H9 (cell line): ENCODE data around the gene ABHD16B. TPM values are rescaled to one million over a fixed set of nuclear protein-coding genes. Genes with fewer than 3 reads are reported as not detected.
"Not testable (repeated sequence)": the region's sequence is repeated elsewhere in the genome, so short reads cannot be mapped to it uniquely, and the experiment has no call there.

Experiments
- DNase-seq: peaks from one replicate; pipeline ENCODE4 v3.0.0-alpha.2; 2017
- H2AFZ ChIP-seq: one replicate; pipeline ENCODE4 v1.6.1; 2013; ENCODE audit warnings: mild to moderate bottlenecking, low read length, control low read depth, moderate library complexity
- H2AK5ac ChIP-seq: 2 replicates; pipeline ENCODE4 v1.6.1; 2013; ENCODE audit warnings: low read length, control low read depth, mixed read lengths; ENCODE audit not compliant: insufficient read length
- H2BK120ac ChIP-seq: one replicate; pipeline ENCODE4 v1.6.1; 2013; ENCODE audit warnings: low read depth, mild to moderate bottlenecking, low read length, control low read depth, inconsistent platforms; ENCODE audit not compliant: poor library complexity, severe bottlenecking
- H2BK12ac ChIP-seq: 2 replicates; pipeline ENCODE4 v1.6.1; 2013; ENCODE audit warnings: low read length, control low read depth, mixed read lengths, low read depth; ENCODE audit not compliant: insufficient read length
- H2BK15ac ChIP-seq: 2 replicates; pipeline ENCODE4 v1.6.1; 2013; ENCODE audit warnings: low read depth, low read length, control low read depth
- H2BK20ac ChIP-seq: one replicate; pipeline ENCODE4 v1.6.1; 2013; ENCODE audit warnings: low read depth, mild to moderate bottlenecking, low read length, control low read depth, inconsistent platforms; ENCODE audit not compliant: poor library complexity, severe bottlenecking
- H2BK5ac ChIP-seq: 2 replicates; pipeline ENCODE4 v1.6.1; 2013; ENCODE audit warnings: low read length, control low read depth, mixed read lengths; ENCODE audit not compliant: insufficient read length
- H3K14ac ChIP-seq: 2 replicates; pipeline ENCODE4 v1.6.1; 2013; ENCODE audit warnings: low read length, control low read depth; ENCODE audit not compliant: insufficient read depth
- H3K18ac ChIP-seq: 2 replicates; pipeline ENCODE4 v1.6.1; 2013; ENCODE audit warnings: low read depth, mild to moderate bottlenecking, mixed read lengths, low read length, control low read depth; ENCODE audit not compliant: insufficient read length
- H3K23ac ChIP-seq: 2 replicates; pipeline ENCODE4 v1.6.1; 2013; ENCODE audit warnings: low read length, control low read depth, mixed read lengths, low read depth; ENCODE audit not compliant: insufficient read length
- H3K23me2 ChIP-seq: 2 replicates; pipeline ENCODE4 v1.6.1; 2013; ENCODE audit warnings: low read depth, mild to moderate bottlenecking, mixed read lengths, low read length, control low read depth; ENCODE audit not compliant: insufficient read length, poor library complexity, severe bottlenecking
- H3K27ac ChIP-seq: 2 replicates; pipeline ENCODE4 v1.5.1; 2013; ENCODE audit warnings: low read length, control low read depth, mixed read lengths, low read depth; ENCODE audit not compliant: insufficient read length
- H3K27me3 ChIP-seq: 2 replicates; pipeline ENCODE4 v1.6.1; 2013; ENCODE audit warnings: low read length, control low read depth, inconsistent platforms; ENCODE audit not compliant: insufficient read depth
- H3K4ac ChIP-seq: 2 replicates; pipeline ENCODE4 v1.6.1; 2013; ENCODE audit warnings: low read depth, mild to moderate bottlenecking, control low read depth, inconsistent platforms, low read length, moderate library complexity
- H3K4me1 ChIP-seq: 2 replicates; pipeline ENCODE4 v1.6.1; 2013; ENCODE audit warnings: low read length, control low read depth, inconsistent platforms; ENCODE audit not compliant: insufficient read depth
- H3K4me2 ChIP-seq: 2 replicates; pipeline ENCODE4 v1.6.1; 2013; ENCODE audit warnings: low read length, control low read depth, mixed read lengths; ENCODE audit not compliant: insufficient read length, insufficient read depth
- H3K56ac ChIP-seq: 2 replicates; pipeline ENCODE4 v1.6.1; 2013; ENCODE audit warnings: low read depth, mild to moderate bottlenecking, mixed read lengths, low read length, control low read depth; ENCODE audit not compliant: insufficient read length
- H3K79me1 ChIP-seq: 2 replicates; pipeline ENCODE4 v1.6.1; 2013; ENCODE audit warnings: low read depth, mild to moderate bottlenecking, moderate library complexity, low read length, control low read depth, inconsistent platforms; ENCODE audit not compliant: insufficient read depth, poor library complexity, severe bottlenecking
- H3K79me2 ChIP-seq: 2 replicates; pipeline ENCODE4 v1.6.1; 2013; ENCODE audit warnings: low read length, control low read depth, inconsistent platforms; ENCODE audit not compliant: insufficient read depth
- H3K9ac ChIP-seq: 2 replicates; pipeline ENCODE4 v1.6.1; 2013; ENCODE audit warnings: low read length, control low read depth, mixed read lengths; ENCODE audit not compliant: insufficient read length; ENCODE audit errors: extremely low read depth
- H3K9me3 ChIP-seq: one replicate; pipeline ENCODE4 v1.6.1; 2013; ENCODE audit warnings: low read depth, low read length, inconsistent platforms; ENCODE audit not compliant: control insufficient read depth
- H3T11ph ChIP-seq: one replicate; pipeline ENCODE4 v1.6.1; 2013; ENCODE audit warnings: mild to moderate bottlenecking, low read length, control low read depth, inconsistent platforms
- H4K20me1 ChIP-seq: one replicate; pipeline ENCODE4 v1.6.1; 2013; ENCODE audit not compliant: control insufficient read depth, insufficient read length, insufficient read depth
- H4K5ac ChIP-seq: 2 replicates; pipeline ENCODE4 v1.6.1; 2013; ENCODE audit warnings: low read depth, mild to moderate bottlenecking, mixed read lengths, low read length, control low read depth; ENCODE audit not compliant: insufficient read length
- H4K8ac ChIP-seq: replicated peaks from 2 replicates; pipeline ENCODE4 v1.6.1; 2013; ENCODE audit warnings: low read length, control low read depth, mixed read lengths, low read depth; ENCODE audit not compliant: insufficient read length
- H4K91ac ChIP-seq: 2 replicates; pipeline ENCODE4 v1.6.1; 2013; ENCODE audit warnings: low read depth, mild to moderate bottlenecking, moderate library complexity, mixed read lengths, low read length, control low read depth; ENCODE audit not compliant: insufficient read length
- H3K27ac Mint-ChIP-seq, 3 experiments: 2 replicates in 2 of 3; 3 replicates in 1 of 3; pipeline ENCODE4 v1.8.0; 2020 to 2021; ENCODE audit warnings: mixed read lengths in 3 of 3, mild to moderate bottlenecking in 1 of 3, moderate library complexity in 1 of 3
- H3K27me3 Mint-ChIP-seq: 2 replicates; pipeline ENCODE4 v1.8.0; 2021; ENCODE audit warnings: low read depth, mild to moderate bottlenecking, moderate library complexity, mixed read lengths
- H3K36me3 Mint-ChIP-seq, 3 experiments: 2 replicates in 2 of 3; 3 replicates in 1 of 3; pipeline ENCODE4 v1.8.0; 2020 to 2021; ENCODE audit warnings: low read depth in 3 of 3, mixed read lengths in 3 of 3; ENCODE audit not compliant: insufficient read depth in 1 of 3
- H3K4me1 Mint-ChIP-seq, 2 experiments: 2 replicates each; pipeline ENCODE4 v1.8.0; 2020; ENCODE audit warnings: mixed read lengths in 2 of 2
- H3K4me3 Mint-ChIP-seq, 2 experiments: 2 replicates in 1 of 2; 3 replicates in 1 of 2; pipeline ENCODE4 v1.8.0; 2020 to 2021; ENCODE audit warnings: mild to moderate bottlenecking in 2 of 2, mixed read lengths in 2 of 2, moderate library complexity in 1 of 2
- H3K9me3 Mint-ChIP-seq, 2 experiments: 2 replicates in 1 of 2; 3 replicates in 1 of 2; pipeline ENCODE4 v1.8.0; 2020; ENCODE audit warnings: mild to moderate bottlenecking in 2 of 2, mixed read lengths in 2 of 2, moderate library complexity in 1 of 2
- WGBS: extraction: QIAGEN DNeasy Blood & Tissue Kit; methylation state at CpG from one replicate; pipeline ENCODE4 v1.1.7; 2013; ENCODE audit warnings: missing lambda C conversion rate, low lambda C conversion rate, mixed read lengths; ENCODE audit not compliant: insufficient read length; ENCODE audit errors: extremely low coverage; 5-methylcytosine and 5-hydroxymethylcytosine counted together
- total RNA-seq: library from RNA; stranded (reverse); gene quantifications from 2 replicates; pipeline ENCODE4 v1.2.1, GENCODE V29; 2021
- TF ChIP-seq, protein P1 (sequence below): fragments of 200-600 bp; sonication (generic); conservative IDR thresholded peaks from 3 replicates; pipeline ENCODE4 v1.8.0; 2021; ENCODE audit warnings: antibody characterized with exemption, mild to moderate bottlenecking

The ABHD16B gene
- total RNA-seq, 1 experiment from 2014 or later, result not detected

DNA sequence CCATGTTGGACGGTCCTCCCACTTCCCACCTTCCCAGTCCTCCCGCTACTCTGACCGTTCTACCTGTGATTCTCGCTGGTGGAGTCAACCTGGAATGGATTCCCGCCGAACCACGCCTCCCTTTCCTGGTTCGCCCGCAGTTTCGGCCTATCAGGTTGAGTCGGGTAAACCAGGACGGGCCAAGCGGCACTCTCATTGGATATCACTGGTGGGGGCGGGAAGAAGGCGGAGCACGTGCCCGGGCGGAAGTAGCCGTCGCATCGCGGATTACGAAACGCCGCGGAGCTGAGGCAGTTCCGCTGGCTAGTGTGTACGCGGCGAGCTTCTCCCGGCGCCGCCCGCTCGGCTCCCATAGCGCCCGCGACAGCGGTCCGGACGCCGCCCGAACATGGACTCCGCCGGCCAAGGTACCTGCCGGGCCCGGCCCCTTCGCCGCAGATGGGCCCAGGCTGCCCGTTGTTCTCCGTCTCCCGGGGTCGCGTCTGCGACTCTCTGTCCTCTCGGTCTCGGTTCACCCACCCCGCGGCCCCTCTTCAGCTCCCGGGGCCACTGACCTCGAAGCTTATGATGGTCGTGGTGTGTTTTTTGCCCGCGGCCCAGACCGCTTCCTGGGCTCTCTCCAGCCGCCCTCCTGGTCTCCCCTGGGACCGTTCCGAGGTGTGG, 3.8 kb downstream of the ABHD16B start, which contains the start of gene TPD52L2:
Gene TPD52L2 (plus strand): TSS at position 293 of the 663 bp plus-strand sequence. CDS start 96 bp downstream, at position 389.
- no peak within 1 kb of the TSS for H3K4ac ChIP-seq
- no peaks in the 10 kb centered on the region for H4K20me1 ChIP-seq
- no peak within 1 kb of the TSS for H2BK120ac ChIP-seq
- peak within 1 kb of the TSS; percentile 31 for H3K14ac ChIP-seq
- peaks cover 5% of the 10 kb centered on the region; the same call in 1 of the 2 replicates for H3K79me2 ChIP-seq
- peaks cover 13 to 34% (median 33%) of the 10 kb centered on the region in 3 experiments for H3K36me3 Mint-ChIP-seq
- H2BK12ac ChIP-seq, result no peak within 1 kb of the TSS
- peaks cover 5% of the 10 kb centered on the region for H3K79me1 ChIP-seq
- H3K4me1 Mint-ChIP-seq, result peaks cover 16 to 27% of the 10 kb centered on the region in 2 experiments
- no peak within 1 kb of the TSS for H2AK5ac ChIP-seq
- no peak within 1 kb of the TSS for H3K56ac ChIP-seq
- H3K18ac ChIP-seq, result no peak within 1 kb of the TSS
- H3K27me3 ChIP-seq, result no peaks in the 10 kb centered on the region
- H3K23me2 ChIP-seq, result peaks cover 3% of the 10 kb centered on the region
- 0 out of 5 replicates have a peak, but pooled peaks cover 0 to 2% of the 10 kb centered on the region in 2 experiments for H3K9me3 Mint-ChIP-seq
- H3T11ph ChIP-seq, result no peak within 1 kb of the TSS
- no peak within 1 kb of the TSS for H2AFZ ChIP-seq
- peak within 1 kb of the TSS; percentile 80 for H3K9ac ChIP-seq
- H2BK20ac ChIP-seq, result no peak within 1 kb of the TSS
- H3K27ac Mint-ChIP-seq, result peak within 1 kb of the TSS; percentile 96 to 98 (median 96)
- H4K5ac ChIP-seq, result no peak within 1 kb of the TSS
- peak within 1 kb of the TSS; percentile 77 for H3K4me2 ChIP-seq
- TF ChIP-seq, protein P1, sequence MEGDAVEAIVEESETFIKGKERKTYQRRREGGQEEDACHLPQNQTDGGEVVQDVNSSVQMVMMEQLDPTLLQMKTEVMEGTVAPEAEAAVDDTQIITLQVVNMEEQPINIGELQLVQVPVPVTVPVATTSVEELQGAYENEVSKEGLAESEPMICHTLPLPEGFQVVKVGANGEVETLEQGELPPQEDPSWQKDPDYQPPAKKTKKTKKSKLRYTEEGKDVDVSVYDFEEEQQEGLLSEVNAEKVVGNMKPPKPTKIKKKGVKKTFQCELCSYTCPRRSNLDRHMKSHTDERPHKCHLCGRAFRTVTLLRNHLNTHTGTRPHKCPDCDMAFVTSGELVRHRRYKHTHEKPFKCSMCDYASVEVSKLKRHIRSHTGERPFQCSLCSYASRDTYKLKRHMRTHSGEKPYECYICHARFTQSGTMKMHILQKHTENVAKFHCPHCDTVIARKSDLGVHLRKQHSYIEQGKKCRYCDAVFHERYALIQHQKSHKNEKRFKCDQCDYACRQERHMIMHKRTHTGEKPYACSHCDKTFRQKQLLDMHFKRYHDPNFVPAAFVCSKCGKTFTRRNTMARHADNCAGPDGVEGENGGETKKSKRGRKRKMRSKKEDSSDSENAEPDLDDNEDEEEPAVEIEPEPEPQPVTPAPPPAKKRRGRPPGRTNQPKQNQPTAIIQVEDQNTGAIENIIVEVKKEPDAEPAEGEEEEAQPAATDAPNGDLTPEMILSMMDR, result no peak
- H3K4me3 Mint-ChIP-seq, result peak within 1 kb of the TSS; percentile 91 to 93
- H3K27ac ChIP-seq, result no peak within 1 kb of the TSS
- H3K23ac ChIP-seq, result no peak within 1 kb of the TSS
- WGBS, result no CpG with 5 or more reads among the region's 68 CpGs
- no peaks in the 10 kb centered on the region for H3K4me1 ChIP-seq
- no peak within 1 kb of the TSS for H4K8ac ChIP-seq
- H2BK5ac ChIP-seq, result no peak within 1 kb of the TSS
- no peaks in the 10 kb centered on the region for H3K9me3 ChIP-seq
- peak; percentile 100 for DNase-seq
- no peak within 1 kb of the TSS for H4K91ac ChIP-seq
- no peaks in the 10 kb centered on the region for H3K27me3 Mint-ChIP-seq
- no peak within 1 kb of the TSS for H2BK15ac ChIP-seq

DNA sequence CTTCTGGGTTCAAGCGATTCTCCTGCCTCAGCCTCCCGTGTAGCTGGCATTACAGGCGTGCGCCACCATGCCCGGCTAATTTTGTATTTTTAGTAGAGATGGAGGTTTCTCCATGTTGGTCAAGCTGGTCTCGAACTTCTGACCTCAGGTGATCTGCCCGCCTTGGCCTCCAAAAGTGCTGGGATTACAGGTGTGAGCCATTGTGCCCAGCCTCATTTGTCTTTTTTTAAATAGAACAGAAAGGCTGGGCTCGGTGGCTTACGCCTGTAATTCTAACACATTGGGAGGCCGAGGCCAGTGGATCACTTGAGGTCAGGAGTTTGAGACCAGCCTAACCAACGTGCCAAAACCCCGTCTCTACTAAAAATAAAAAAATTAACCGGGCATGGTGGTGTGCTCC, 5.7 kb downstream of the ABHD16B start:
- H4K91ac ChIP-seq, H3K9me3 ChIP-seq, H2AK5ac ChIP-seq, H3K27ac ChIP-seq, H4K8ac ChIP-seq, H4K20me1 ChIP-seq, H2BK12ac ChIP-seq, H3K4me1 ChIP-seq, H3K27me3 Mint-ChIP-seq, H3K79me1 ChIP-seq, H3K4me2 ChIP-seq, H3K27ac Mint-ChIP-seq, H3K18ac ChIP-seq, H2BK20ac ChIP-seq, H2BK5ac ChIP-seq, H3K27me3 ChIP-seq, H2BK120ac ChIP-seq, H3K56ac ChIP-seq, H3K9me3 Mint-ChIP-seq, H2AFZ ChIP-seq, H3T11ph ChIP-seq, DNase-seq, H3K9ac ChIP-seq, H3K23ac ChIP-seq, H3K14ac ChIP-seq, H4K5ac ChIP-seq, H3K4ac ChIP-seq, H3K23me2 ChIP-seq, H2BK15ac ChIP-seq, H3K79me2 ChIP-seq: not testable (repeated sequence)
- Mint-ChIP-seq H3K4me3 (peak overlapping the region; percentile 91 to 93; a peak in 4 of 5 replicates), H3K36me3 (peaks cover 14 to 42% (median 41%) of the 10 kb centered on the region in 3 experiments), H3K4me1 (peaks cover 13 to 15% of the 10 kb centered on the region in 2 experiments)
- no CpG with 5 or more reads among the region's 13 CpGs for WGBS
